CD4-positive, alpha-beta memory T cell (primary cell): ENCODE results near the gene HIGD1A. TPM values are rescaled to one million over a fixed set of nuclear protein-coding genes. Genes with fewer than 3 reads are reported as not detected.

Experiments
- CTCF ChIA-PET: fragments of 350-600 bp; sonication (Branson Sonifier 250); formaldehyde crosslinking; loops from one replicate; lab custom pipeline; 2021; ENCODE audit warnings: inconsistent platforms; ENCODE audit not compliant: partially characterized antibody; lab: Charles Lee
- POLR2A ChIA-PET: fragments of 350-600 bp; sonication (Branson Sonifier 250); formaldehyde crosslinking; loops from one replicate; lab custom pipeline; 2021; ENCODE audit not compliant: partially characterized antibody; lab: Charles Lee
- DNase-seq, 5 donors: peaks; one replicate each; pipeline versions ENCODE4 v3.0.0 to v3.0.0-alpha.2; 2020 to 2022; ENCODE audit warnings: mixed read lengths in 1 of 5
- H3K27ac ChIP-seq: one replicate; pipeline ENCODE4 v1.7.0; 2013; ENCODE audit warnings: low read depth, low read length
- H3K27me3 ChIP-seq: 2 replicates; pipeline ENCODE4 v1.7.0; 2013; ENCODE audit warnings: mild to moderate bottlenecking, low read length, moderate library complexity; ENCODE audit not compliant: insufficient read depth
- H3K36me3 ChIP-seq: 2 replicates; pipeline ENCODE4 v1.7.0; 2013; ENCODE audit warnings: mild to moderate bottlenecking, low read length, moderate library complexity; ENCODE audit not compliant: insufficient read depth
- H3K4me1 ChIP-seq: 2 replicates; pipeline ENCODE4 v1.7.0; 2013; ENCODE audit warnings: mild to moderate bottlenecking, low read length, moderate library complexity; ENCODE audit not compliant: insufficient read depth
- H3K4me3 ChIP-seq, 2 donors: one replicate each; pipeline ENCODE4 v1.7.0; 2013; ENCODE audit warnings: low read length in 2 of 2, mild to moderate bottlenecking in 1 of 2
- H3K9me3 ChIP-seq, 2 donors: one replicate each; pipeline ENCODE4 v1.7.0; 2013; ENCODE audit warnings: low read length in 2 of 2, control low read depth in 1 of 2; ENCODE audit not compliant: control insufficient read depth in 1 of 2
- H3K27ac Mint-ChIP-seq, 7 donors: one replicate each; pipeline ENCODE4 v1.8.0; 2020 to 2021; ENCODE audit warnings: mixed read lengths in 7 of 7, mild to moderate bottlenecking in 6 of 7, inconsistent platforms in 3 of 7, moderate library complexity in 3 of 7
- H3K27me3 Mint-ChIP-seq, 2 donors: one replicate each; pipeline ENCODE4 v1.8.0; 2020 to 2021; ENCODE audit warnings: mixed read lengths in 2 of 2
- H3K36me3 Mint-ChIP-seq, 2 donors: one replicate each; pipeline ENCODE4 v1.8.0; 2020 to 2021; ENCODE audit warnings: mixed read lengths in 2 of 2, inconsistent platforms in 1 of 2, mild to moderate bottlenecking in 1 of 2
- H3K4me1 Mint-ChIP-seq, 4 donors: one replicate each; pipeline ENCODE4 v1.8.0; 2020 to 2021; ENCODE audit warnings: mixed read lengths in 4 of 4, mild to moderate bottlenecking in 1 of 4
- H3K4me3 Mint-ChIP-seq, 8 donors: one replicate each; pipeline ENCODE4 v1.8.0; 2020 to 2021; ENCODE audit warnings: mixed read lengths in 8 of 8, mild to moderate bottlenecking in 7 of 8, moderate library complexity in 6 of 8, inconsistent platforms in 3 of 8
- H3K9me3 Mint-ChIP-seq, 8 donors: one replicate each; pipeline ENCODE4 v1.8.0; 2020 to 2021; ENCODE audit warnings: mixed read lengths in 8 of 8, mild to moderate bottlenecking in 5 of 8, inconsistent platforms in 3 of 8, moderate library complexity in 1 of 8
- intact Hi-C: fragments of 100-400 bp; cut with micrococcal nuclease; formaldehyde crosslinking; loops from one replicate; pipeline ENCODE4 v1.15.1; 2023
- polyA plus RNA-seq, 2 donors: library from polyadenylated mRNA; unstranded; fragments of 300-500 nt; fragmentation: Illumina TruSeq; gene quantifications; one replicate each; pipeline ENCODE4 v1.2.3, GENCODE V29; 2021
- total RNA-seq, 2 experiments: library from RNA; stranded (reverse); gene quantifications; one replicate each; pipeline ENCODE4 v1.2.3, GENCODE V29; 2021

Gene HIGD1A
- total and polyA plus RNA-seq, 4 experiments from 2014 or later = 24.3 to 157 (median 59.0) TPM

DNA sequence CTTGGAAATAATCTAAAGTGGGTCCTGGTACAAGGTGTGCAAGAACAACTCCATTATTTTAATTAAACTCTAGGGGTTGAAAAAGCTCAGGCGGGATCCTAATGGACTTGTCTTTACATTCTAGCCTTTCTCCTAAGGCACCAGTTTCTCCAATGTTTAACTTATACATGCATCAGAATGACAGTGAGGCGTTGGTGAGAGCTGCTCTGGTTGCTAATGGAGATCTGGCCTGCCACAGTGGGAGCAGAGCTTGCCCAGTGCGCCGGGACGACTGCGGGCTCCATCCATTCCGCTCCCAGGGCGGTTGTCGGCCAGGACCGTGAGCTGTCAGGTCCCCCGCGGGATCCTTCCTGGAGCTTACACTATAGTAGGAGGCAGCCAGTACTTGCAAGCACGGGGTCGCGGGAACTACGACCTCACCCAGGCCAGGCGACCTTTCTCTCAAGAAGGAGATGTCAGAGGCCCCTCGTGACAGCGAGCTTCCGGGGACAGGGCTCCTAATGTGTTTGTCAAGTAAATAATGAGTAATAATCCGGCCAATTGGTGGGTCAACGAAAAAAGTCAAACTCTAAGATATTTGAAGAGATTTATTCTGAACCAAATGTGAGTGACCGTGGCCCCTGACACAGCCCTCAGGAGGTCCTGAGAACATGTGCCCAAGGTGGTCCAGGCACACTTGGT is 991 bp upstream of the HIGD1A start:
- H3K27ac Mint-ChIP-seq = peak overlapping the region in 6 of 7 donors; percentile 21 to 96 (median 92)
- H3K4me3 Mint-ChIP-seq = peak overlapping the region; percentile 94 to 98 (median 96)

GRCh38 chr3:42804831-42805132 is 492 bp upstream of the HIGD1A start:
- H3K4me1 ChIP-seq = peaks cover 38% of the 10 kb centered on the region
- ChIA-PET CTCF (interaction anchor here (0.8 to 4.8 kb wide), 3 partner anchors 25 to 76 kb away, joined by 3 to 15 read pairs (median 3); no protein-coding TSS in a partner anchor), POLR2A (interaction anchor here (0.6 to 1.2 kb wide), 2 partner anchors 12 to 140 kb away, joined by 3 read pairs; no protein-coding TSS in a partner anchor)
- no peaks in the 10 kb centered on the region for H3K9me3 ChIP-seq
- H3K27me3 ChIP-seq = no peaks in the 10 kb centered on the region
- H3K4me3 ChIP-seq = peak overlapping the region; percentile 55 to 88
- peaks cover 22 to 57% (median 33%) of the 10 kb centered on the region in 4 donors for H3K4me1 Mint-ChIP-seq
- no peaks in the 10 kb centered on the region for H3K36me3 ChIP-seq
- H3K4me3 Mint-ChIP-seq = peak overlapping the region; percentile 94 to 98 (median 96)
- H3K27ac ChIP-seq = peak overlapping the region; percentile 81
- H3K27ac Mint-ChIP-seq = peak overlapping the region; percentile 91 to 99 (median 96)
- H3K36me3 Mint-ChIP-seq = peaks cover 0 to 11% of the 10 kb centered on the region in 2 donors
- no peaks in the 10 kb centered on the region for H3K9me3 Mint-ChIP-seq
- DNase-seq = peak in 1 of 5 donors; percentile 7
- intact Hi-C loops = loop anchor here (1.0 to 2.0 kb wide), 4 partner anchors 27 to 222 kb away; partner anchors contain the start of gene CCDC13
- H3K27me3 Mint-ChIP-seq = peaks cover 6 to 7% of the 10 kb centered on the region in 2 donors

More for the DNA sequence above, 991 bp upstream of the HIGD1A start:
- H3K27ac ChIP-seq = peak overlapping the region; percentile 81
- Mint-ChIP-seq H3K36me3 (peaks cover 0 to 10% of the 10 kb centered on the region in 2 donors), H3K27me3 (peaks cover 6 to 8% of the 10 kb centered on the region in 2 donors), H3K4me1 (peaks cover 21 to 55% (median 30%) of the 10 kb centered on the region in 4 donors), H3K9me3 (no peaks in the 10 kb centered on the region)
- peak in 1 of 5 donors; percentile 1 for DNase-seq
- no peaks in the 10 kb centered on the region for H3K36me3 ChIP-seq
- H3K27me3 ChIP-seq = no peaks in the 10 kb centered on the region
- intact Hi-C loops = loop anchor here (2.0 kb wide), 1 partner anchor 76 kb away; no protein-coding TSS in a partner anchor
- POLR2A ChIA-PET = interaction anchor here (0.6 kb wide), 1 partner anchor 139 kb away, joined by 3 read pairs; no protein-coding TSS in a partner anchor
- CTCF ChIA-PET = interaction anchor here (0.8 to 4.8 kb wide), 3 partner anchors 25 to 76 kb away, joined by 3 to 15 read pairs (median 3); no protein-coding TSS in a partner anchor
- peaks cover 36% of the 10 kb centered on the region for H3K4me1 ChIP-seq
- no peaks in the 10 kb centered on the region for H3K9me3 ChIP-seq
- peak overlapping the region; percentile 55 to 88 for H3K4me3 ChIP-seq

GRCh38 chr3:42803414-42804105 is 730 bp downstream of the HIGD1A start:
- Histone ChIP-seq H3K9me3 (no peaks in the 10 kb centered on the region), H3K4me3 (peak overlapping the region; percentile 86 to 88), H3K27me3 (no peaks in the 10 kb centered on the region), H3K4me1 (peaks cover 38% of the 10 kb centered on the region), H3K36me3 (no peaks in the 10 kb centered on the region), H3K27ac (peak overlapping the region; percentile 81)
- ChIA-PET POLR2A (interaction anchor here (0.8 to 1.2 kb wide), 6 partner anchors 8 to 377 kb away, joined by 3 to 5 read pairs (median 3); partner anchors contain the start of gene SEC22C), CTCF (interaction anchor here (1.0 to 4.8 kb wide), 5 partner anchors 9 to 24 kb away, joined by 3 to 15 read pairs (median 3); no protein-coding TSS in a partner anchor)
- no peaks in the 10 kb centered on the region for H3K9me3 Mint-ChIP-seq
- H3K4me3 Mint-ChIP-seq = peak overlapping the region; percentile 94 to 98 (median 96)
- peak in 3 of 5 donors; percentile 25 to 52 (median 29) for DNase-seq
- peaks cover 0 to 11% of the 10 kb centered on the region in 2 donors for H3K36me3 Mint-ChIP-seq
- H3K4me1 Mint-ChIP-seq = peaks cover 24 to 57% (median 37%) of the 10 kb centered on the region in 4 donors
- peaks cover 4 to 6% of the 10 kb centered on the region in 2 donors for H3K27me3 Mint-ChIP-seq
- intact Hi-C loops = loop anchor here (1.0 to 2.0 kb wide), 4 partner anchors 28 to 221 kb away; partner anchors contain the start of gene CCDC13
- peak overlapping the region; percentile 91 to 99 (median 96) for H3K27ac Mint-ChIP-seq

- Mint-ChIP-seq H3K9me3 (no peaks in the 10 kb centered on the region), H3K27ac (peak overlapping the region; percentile 17 to 96 (median 82)), H3K4me1 (peaks cover 24 to 57% (median 37%) of the 10 kb centered on the region in 4 donors), H3K27me3 (peaks cover 4 to 6% of the 10 kb centered on the region in 2 donors), H3K36me3 (peaks cover 0 to 11% of the 10 kb centered on the region in 2 donors), H3K4me3 (peak overlapping the region; percentile 94 to 98 (median 96))
- H3K4me3 ChIP-seq = peak overlapping the region; percentile 86 to 88
- POLR2A ChIA-PET = interaction anchor here (0.9 to 1.2 kb wide), 2 partner anchors 9 to 221 kb away, joined by 3 to 5 read pairs; partner anchors contain the start of gene SEC22C
- peaks cover 38% of the 10 kb centered on the region for H3K4me1 ChIP-seq
- no peaks in the 10 kb centered on the region for H3K27me3 ChIP-seq
- H3K36me3 ChIP-seq = no peaks in the 10 kb centered on the region
- H3K27ac ChIP-seq = peak overlapping the region; percentile 81
- no peak for DNase-seq
- intact Hi-C loops = no loop called here
- CTCF ChIA-PET = interaction anchor here (1.0 to 4.8 kb wide), 4 partner anchors 11 to 23 kb away, joined by 3 to 15 read pairs (median 3); no protein-coding TSS in a partner anchor
- H3K9me3 ChIP-seq = no peaks in the 10 kb centered on the region
These were observed 1.3 kb downstream of the HIGD1A start for GRCh38 chr3:42802876-42803413.

DNA sequence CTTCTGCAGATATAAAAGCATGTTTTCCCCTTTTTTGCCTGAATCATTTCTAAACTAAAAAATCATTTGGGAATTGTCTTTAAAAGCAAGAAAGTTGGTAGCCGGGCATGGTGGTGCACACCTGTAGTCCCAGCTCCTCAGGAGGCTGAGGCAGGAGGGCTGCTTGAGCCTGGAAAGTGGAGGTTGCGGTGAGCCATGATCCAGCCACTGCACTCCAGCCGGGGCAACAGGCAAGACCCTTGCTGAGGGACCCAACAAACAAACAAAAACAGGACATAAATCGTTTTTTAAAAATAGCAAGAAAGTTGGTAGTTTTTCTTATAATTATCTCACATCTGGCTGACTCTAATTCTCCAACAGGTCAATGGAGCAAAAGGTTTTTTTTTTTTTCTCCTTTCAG is 2.5 kb downstream of the HIGD1A start:
- no peaks in the 10 kb centered on the region for H3K36me3 ChIP-seq
- H3K9me3 ChIP-seq = no peaks in the 10 kb centered on the region
- peaks cover 0 to 11% of the 10 kb centered on the region in 2 donors for H3K36me3 Mint-ChIP-seq
- H3K27ac Mint-ChIP-seq = no peak overlapping the region
- H3K9me3 Mint-ChIP-seq = no peaks in the 10 kb centered on the region
- no peak overlapping the region for H3K4me3 Mint-ChIP-seq
- H3K27ac ChIP-seq = no peak overlapping the region
- DNase-seq = no peak
- peaks cover 2 to 4% of the 10 kb centered on the region in 2 donors for H3K27me3 Mint-ChIP-seq
- CTCF ChIA-PET = no interaction called here
- POLR2A ChIA-PET = no interaction called here
- H3K4me3 ChIP-seq = no peak overlapping the region
- no peaks in the 10 kb centered on the region for H3K27me3 ChIP-seq
- intact Hi-C loops = no loop called here
- H3K4me1 ChIP-seq = peaks cover 38% of the 10 kb centered on the region
- peaks cover 24 to 57% (median 37%) of the 10 kb centered on the region in 4 donors for H3K4me1 Mint-ChIP-seq

DNA sequence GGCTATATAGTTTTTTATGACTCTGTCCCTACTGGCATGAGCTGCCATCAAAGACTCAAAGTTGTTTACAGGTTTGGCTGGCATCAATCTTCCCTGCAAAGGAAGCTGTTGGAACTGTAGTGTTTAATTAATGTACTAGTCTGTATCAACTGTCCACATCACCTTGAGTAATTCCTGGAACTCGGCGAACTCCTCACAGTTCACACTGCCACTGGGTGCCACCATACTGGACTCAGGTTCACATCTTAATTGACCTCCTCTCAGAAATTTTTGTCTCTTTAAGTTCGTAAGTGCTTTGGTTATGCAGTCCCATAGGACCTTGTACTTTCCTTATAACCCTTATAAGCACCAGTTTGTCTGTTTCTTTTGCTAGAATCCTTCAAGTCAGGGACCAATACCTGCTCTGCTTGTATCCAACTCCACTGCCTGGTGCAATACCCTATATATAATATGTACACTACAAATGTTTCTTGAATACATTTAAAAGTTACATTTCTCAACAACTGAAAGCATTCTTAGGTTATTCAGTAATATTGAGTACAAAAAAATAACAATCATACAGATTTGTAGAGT is 3.2 kb downstream of the HIGD1A start:
- Mint-ChIP-seq H3K9me3 (peaks cover 0 to 2% (median 0%) of the 10 kb centered on the region in 8 donors), H3K27me3 (peaks cover 2% of the 10 kb centered on the region in 2 donors), H3K4me3 (no peak overlapping the region), H3K4me1 (peaks cover 24 to 57% (median 39%) of the 10 kb centered on the region in 4 donors), H3K36me3 (peaks cover 0 to 11% of the 10 kb centered on the region in 2 donors), H3K27ac (peak overlapping the region in 1 of 7 donors; percentile 64)
- peaks cover 38% of the 10 kb centered on the region for H3K4me1 ChIP-seq
- H3K4me3 ChIP-seq = no peak overlapping the region
- no peak overlapping the region for H3K27ac ChIP-seq
- POLR2A ChIA-PET = interaction anchor here (1.4 kb wide), 1 partner anchor 18 kb away, joined by 3 read pairs; no protein-coding TSS in a partner anchor
- H3K27me3 ChIP-seq = no peaks in the 10 kb centered on the region
- CTCF ChIA-PET = interaction anchor here (0.9 to 1.3 kb wide), 2 partner anchors 22 to 57 kb away, joined by 3 to 4 read pairs; no protein-coding TSS in a partner anchor
- H3K9me3 ChIP-seq = no peaks in the 10 kb centered on the region
- DNase-seq = no peak
- intact Hi-C loops = no loop called here
- no peaks in the 10 kb centered on the region for H3K36me3 ChIP-seq
